Esophagus muscularis mucosa (tissue), 4 donors: ENCODE results near the gene ZNF17. TPM values are rescaled to one million over a fixed set of nuclear protein-coding genes. Genes with fewer than 3 reads are reported as not detected.

Experiments
- DNase-seq: peaks from one replicate; pipeline ENCODE4 v3.0.0-alpha.2; 2017; ENCODE audit errors: extremely low spot score
- H3K27ac ChIP-seq, 4 donors: fragments of 200-600 bp; sonication (generic); replicated peaks in 1 of 4; 1 replicate in 3 of 4; 2 replicates in 1 of 4; pipeline ENCODE4 v1.5.1; 2016 to 2019; ENCODE audit warnings: mild to moderate bottlenecking in 1 of 4
- H3K27me3 ChIP-seq, 4 donors: fragments of 200-600 bp; sonication (generic); one replicate each; pipeline versions ENCODE4 v1.5.1 to v1.6.0; 2016 to 2019
- H3K36me3 ChIP-seq, 4 donors: fragments of 200-600 bp; sonication (generic); one replicate each; pipeline ENCODE4 v1.5.1; 2016 to 2019
- H3K4me1 ChIP-seq, 4 donors: fragments of 200-600 bp; sonication (generic); one replicate each; pipeline ENCODE4 v1.5.1; 2016 to 2019
- H3K4me3 ChIP-seq, 4 donors: fragments of 200-600 bp; sonication (generic); 1 replicate in 2 of 4; 2 replicates in 2 of 4; pipeline ENCODE4 v1.5.1; 2016 to 2019; ENCODE audit warnings: mild to moderate bottlenecking in 4 of 4, moderate library complexity in 1 of 4
- H3K9me3 ChIP-seq, 4 donors: fragments of 200-600 bp; sonication (generic); 1 replicate in 3 of 4; 2 replicates in 1 of 4; pipeline ENCODE4 v1.5.1; 2016 to 2019
- EP300 ChIP-seq: sonication (generic); formaldehyde crosslinking; IDR thresholded peaks from one replicate; pipeline ENCODE4 v1.6.1; 2017; ENCODE audit warnings: antibody characterized with exemption
- POLR2A ChIP-seq: fragments of 450-650 bp; IDR thresholded peaks from one replicate; pipeline ENCODE4 v1.6.1; 2017; ENCODE audit warnings: antibody characterized with exemption, moderate library complexity, mild to moderate bottlenecking, low read depth
- POLR2AphosphoS5 ChIP-seq, 2 donors: sonication (generic); formaldehyde crosslinking; IDR thresholded peaks; one replicate each; pipeline ENCODE4 v1.6.1; 2017; ENCODE audit warnings: antibody characterized with exemption in 2 of 2
- WGBS: methylation state at CpG from one replicate; pipeline ENCODE4 v1.1.5; 2018; 5-methylcytosine and 5-hydroxymethylcytosine counted together
- intact Hi-C: fragments of 100-400 bp; cut with DNase I; formaldehyde crosslinking; loops from one replicate; pipeline ENCODE4 v1.15.1; 2023
- total RNA-seq, 4 donors: library from RNA; depleted of rRNA; stranded (reverse); fragments of >200 nt; gene quantifications; one replicate each; pipeline versions ENCODE4 v1.1.0 to v1.2.1, GENCODE V29; 2016
- TF ChIP-seq, protein P1 (sequence below), 3 experiments: fragments of 200-600 bp in 2 of 3; fragments of 450-650 bp in 1 of 3; sonication (generic) in 2 of 3; IDR thresholded peaks; one replicate each; pipeline ENCODE4 v1.5.1; 2017 to 2019; ENCODE audit warnings: antibody characterized with exemption in 3 of 3, mild to moderate bottlenecking in 2 of 3, moderate library complexity in 1 of 3

ZNF17 gene
- total RNA-seq, 4 donors from 2014 or later, result 6.1 to 9.6 (median 8.8) TPM

DNA sequence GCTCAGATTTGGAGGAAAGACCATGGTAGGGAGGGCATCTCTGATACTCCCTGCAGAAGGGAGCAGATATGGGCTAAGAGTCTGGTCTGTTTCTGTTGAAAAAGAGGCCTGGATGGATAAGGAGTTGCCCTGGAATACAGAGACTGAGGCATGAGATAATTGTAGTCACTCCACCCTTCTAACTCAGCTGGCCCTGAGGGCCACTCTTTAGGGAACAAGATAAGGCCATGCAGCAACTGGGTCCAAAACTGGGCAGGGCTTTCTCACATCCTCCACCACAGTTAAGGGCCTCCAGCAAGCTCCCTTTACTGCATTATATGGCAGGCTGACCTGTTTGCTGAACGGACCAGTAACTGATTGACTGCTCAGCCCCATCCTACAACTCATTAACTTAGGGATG, 25.5 kb downstream of the ZNF17 start:
- 83% methylated on average over 1 of the region's 1 CpG for WGBS
- Histone ChIP-seq H3K4me1 (peaks cover 16 to 25% (median 22%) of the 10 kb centered on the region in 4 donors), H3K36me3 (peaks cover 0 to 18% (median 10%) of the 10 kb centered on the region in 4 donors), H3K27me3 (no peaks in the 10 kb centered on the region), H3K4me3 (peak overlapping the region in 3 of 4 donors; percentile 75 to 85 (median 84)), H3K9me3 (peaks cover 0 to 9% (median 0%) of the 10 kb centered on the region in 4 donors), H3K27ac (no peak overlapping the region)
- TF ChIP-seq, protein P1, sequence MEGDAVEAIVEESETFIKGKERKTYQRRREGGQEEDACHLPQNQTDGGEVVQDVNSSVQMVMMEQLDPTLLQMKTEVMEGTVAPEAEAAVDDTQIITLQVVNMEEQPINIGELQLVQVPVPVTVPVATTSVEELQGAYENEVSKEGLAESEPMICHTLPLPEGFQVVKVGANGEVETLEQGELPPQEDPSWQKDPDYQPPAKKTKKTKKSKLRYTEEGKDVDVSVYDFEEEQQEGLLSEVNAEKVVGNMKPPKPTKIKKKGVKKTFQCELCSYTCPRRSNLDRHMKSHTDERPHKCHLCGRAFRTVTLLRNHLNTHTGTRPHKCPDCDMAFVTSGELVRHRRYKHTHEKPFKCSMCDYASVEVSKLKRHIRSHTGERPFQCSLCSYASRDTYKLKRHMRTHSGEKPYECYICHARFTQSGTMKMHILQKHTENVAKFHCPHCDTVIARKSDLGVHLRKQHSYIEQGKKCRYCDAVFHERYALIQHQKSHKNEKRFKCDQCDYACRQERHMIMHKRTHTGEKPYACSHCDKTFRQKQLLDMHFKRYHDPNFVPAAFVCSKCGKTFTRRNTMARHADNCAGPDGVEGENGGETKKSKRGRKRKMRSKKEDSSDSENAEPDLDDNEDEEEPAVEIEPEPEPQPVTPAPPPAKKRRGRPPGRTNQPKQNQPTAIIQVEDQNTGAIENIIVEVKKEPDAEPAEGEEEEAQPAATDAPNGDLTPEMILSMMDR (IDR thresholded peaks at IDR 0.05), result no peak
- TF ChIP-seq POLR2AphosphoS5 (IDR thresholded peaks at IDR 0.05) (no peak), EP300 (no peak), POLR2A (no peak)
- intact Hi-C loops, result no loop called here
- DNase-seq, result no peak

DNA sequence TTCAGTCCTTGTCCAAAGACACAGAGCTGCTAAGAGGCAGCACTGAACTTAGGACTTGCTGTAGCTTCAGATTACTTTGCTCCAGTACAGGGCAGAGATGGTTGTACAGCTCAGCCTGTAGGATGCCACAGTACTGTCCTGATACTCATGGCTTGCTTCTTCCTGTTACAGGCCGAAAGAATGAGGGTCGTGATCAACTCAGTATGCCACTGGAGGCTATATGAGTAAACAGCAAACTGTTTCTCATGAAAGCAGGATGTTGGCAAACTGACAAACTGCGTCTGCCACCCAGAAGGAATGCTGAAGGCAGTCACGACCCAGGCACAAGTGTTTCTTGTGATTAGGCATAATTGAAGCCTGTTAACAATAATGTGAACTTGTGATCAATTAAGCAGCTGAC, 27.0 kb downstream of the ZNF17 start:
- H3K27ac ChIP-seq, result no peak overlapping the region
- no peak overlapping the region for H3K4me3 ChIP-seq
- intact Hi-C loops, result no loop called here
- TF ChIP-seq EP300 (no peak), POLR2A (no peak), POLR2AphosphoS5 (IDR thresholded peaks at IDR 0.05) (no peak)
- TF ChIP-seq, protein P1 (IDR thresholded peaks at IDR 0.05), result no peak
- 63% methylated on average over 4 of the region's 4 CpGs for WGBS
- no peaks in the 10 kb centered on the region for H3K27me3 ChIP-seq
- DNase-seq, result no peak
- peaks cover 16 to 25% (median 22%) of the 10 kb centered on the region in 4 donors for H3K4me1 ChIP-seq
- H3K9me3 ChIP-seq, result peaks cover 0 to 21% (median 5%) of the 10 kb centered on the region in 4 donors
- H3K36me3 ChIP-seq, result peaks cover 0 to 26% (median 18%) of the 10 kb centered on the region in 4 donors

DNA sequence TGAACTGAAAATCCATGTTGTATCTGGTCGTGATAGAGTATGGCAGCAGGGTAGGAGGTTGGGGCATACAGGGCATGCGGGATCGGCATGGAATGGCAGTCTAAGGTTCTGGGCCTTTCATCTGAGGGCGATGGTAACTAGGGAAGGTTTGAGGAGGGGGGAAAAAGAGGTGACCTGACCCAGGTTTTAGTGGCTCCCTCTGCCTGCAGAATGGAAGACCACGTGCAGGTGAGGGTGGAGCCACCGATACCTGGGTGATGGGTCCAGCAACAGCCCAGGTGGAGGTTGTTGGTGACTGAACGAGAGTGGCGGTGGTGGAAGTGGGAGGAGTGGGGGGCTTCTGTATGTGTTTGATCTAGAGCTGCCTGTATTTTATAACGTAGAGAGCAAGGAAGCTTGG, 28.0 kb downstream of the ZNF17 start:
- no peak for DNase-seq
- 96% methylated on average over 9 of the region's 9 CpGs for WGBS
- intact Hi-C loops, result no loop called here
- no peak overlapping the region for H3K27ac ChIP-seq
- peaks cover 0 to 21% (median 11%) of the 10 kb centered on the region in 4 donors for H3K9me3 ChIP-seq
- H3K4me1 ChIP-seq, result peaks cover 16 to 25% (median 22%) of the 10 kb centered on the region in 4 donors
- no peaks in the 10 kb centered on the region for H3K27me3 ChIP-seq
- no peak for TF ChIP-seq POLR2A
- TF ChIP-seq, protein P1 (IDR thresholded peaks at IDR 0.05), result no peak
- TF ChIP-seq POLR2AphosphoS5 (IDR thresholded peaks at IDR 0.05), result no peak
- no peak for TF ChIP-seq EP300
- H3K36me3 ChIP-seq, result peaks cover 6 to 36% (median 28%) of the 10 kb centered on the region in 4 donors
- H3K4me3 ChIP-seq, result no peak overlapping the region

DNA sequence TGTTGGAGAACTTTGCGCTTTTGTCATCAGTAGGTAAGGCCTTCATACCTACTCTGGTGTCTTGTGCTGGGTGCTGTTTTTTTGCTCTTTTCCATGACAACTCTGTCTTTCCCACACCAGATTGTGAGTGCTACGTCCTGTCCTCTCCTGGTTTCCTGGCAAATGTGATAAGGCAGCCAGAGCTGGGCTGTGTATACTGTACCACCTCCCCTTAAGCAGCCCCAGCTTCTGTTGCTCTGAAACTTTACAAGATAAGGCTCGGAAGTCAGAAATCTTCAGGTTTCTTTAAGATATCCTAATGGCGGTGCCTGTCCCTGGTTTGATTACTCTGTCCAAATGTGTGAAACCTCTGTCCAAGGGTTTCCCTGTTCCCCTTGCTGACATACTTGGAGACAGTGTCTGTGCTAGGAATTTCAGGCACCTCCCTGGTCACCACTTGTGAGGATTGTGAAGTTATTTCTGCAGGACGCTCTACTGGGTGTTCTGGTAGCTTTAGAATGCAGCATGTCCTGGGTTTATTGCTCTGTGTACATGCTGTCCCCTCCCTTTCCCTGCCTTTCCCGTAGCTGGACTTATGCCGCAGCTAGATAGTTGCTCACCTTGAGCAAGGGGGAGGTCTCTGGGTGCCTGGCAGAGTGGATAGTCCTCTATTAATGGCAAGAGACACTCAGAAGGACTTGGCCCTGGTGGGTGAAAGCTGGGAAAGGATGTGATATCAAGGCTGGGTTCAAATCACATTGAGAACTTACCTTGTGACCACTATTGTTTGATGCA, 31.2 kb downstream of the ZNF17 start:
- no peaks in the 10 kb centered on the region for H3K4me1 ChIP-seq
- no peak overlapping the region for H3K4me3 ChIP-seq
- WGBS, result 91% methylated on average over 7 of the region's 7 CpGs
- peaks cover 0 to 51% (median 28%) of the 10 kb centered on the region in 4 donors for H3K9me3 ChIP-seq
- no peak overlapping the region for H3K27ac ChIP-seq
- no peaks in the 10 kb centered on the region for H3K27me3 ChIP-seq
- DNase-seq, result no peak
- peaks cover 16 to 54% (median 42%) of the 10 kb centered on the region in 4 donors for H3K36me3 ChIP-seq
- TF ChIP-seq, protein P1 (IDR thresholded peaks at IDR 0.05), result no peak
- TF ChIP-seq POLR2AphosphoS5 (IDR thresholded peaks at IDR 0.05), result no peak
- intact Hi-C loops, result no loop called here
